NCI-H2081 (cell line): ENCODE results near the gene TNIP3.
A peak's percentile ranks its signal among the peaks of the same experiment; 100 is the strongest.
"Not testable (repeated sequence)": the region's sequence is repeated elsewhere in the genome, so short reads cannot be mapped to it uniquely, and the experiment has no call there.

ENCODE experiments used
- DNase-seq, 2 experiments: peaks; one replicate each; lab custom pipeline; 2025; lab: John Stamatoyannopoulos, UW

TNIP3 gene

DNA sequence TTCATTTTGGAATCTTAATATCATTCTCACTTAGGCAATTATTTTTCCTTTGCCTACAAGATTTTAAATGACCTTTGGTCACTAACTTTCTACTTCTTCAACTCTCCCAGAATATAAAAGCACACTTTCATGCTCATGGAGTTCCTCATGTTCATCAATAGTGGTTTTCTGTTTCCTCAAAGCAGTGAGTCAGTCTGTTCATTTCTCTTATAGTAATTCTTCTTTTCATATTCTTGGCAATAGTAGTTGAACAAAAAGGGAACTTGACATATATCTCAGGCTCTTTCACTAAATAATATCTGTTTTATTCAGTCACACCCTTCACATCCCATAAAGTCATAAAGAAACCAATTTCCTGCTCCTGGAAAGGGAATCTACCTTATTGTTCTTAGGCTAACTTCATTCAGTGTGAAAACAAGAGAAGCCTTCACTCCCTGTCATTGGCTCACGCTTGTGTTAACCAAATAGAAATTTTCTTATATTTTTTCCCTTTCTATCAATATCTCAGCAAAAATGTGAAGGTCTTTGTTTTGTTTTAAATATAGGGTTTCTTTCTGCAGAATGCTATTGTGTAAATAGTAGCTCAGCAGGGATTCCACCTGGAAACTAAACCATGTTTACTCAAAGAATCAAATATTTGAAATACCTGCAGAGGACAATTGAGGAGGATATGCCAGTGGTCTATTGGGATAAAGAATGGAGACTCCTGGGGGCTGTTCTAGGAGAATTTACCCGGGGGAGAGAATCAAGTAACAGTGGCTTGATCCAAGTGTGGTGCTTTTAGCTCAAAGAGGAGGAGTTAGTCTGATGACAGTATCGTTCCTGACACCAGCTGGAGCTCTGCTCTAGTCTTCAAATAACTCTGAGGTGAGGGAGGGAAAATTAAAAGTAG lies 13.4 kb upstream of the TNIP3 start:
- DNase-seq: peak in 1 of 2 experiments; percentile 1

DNA sequence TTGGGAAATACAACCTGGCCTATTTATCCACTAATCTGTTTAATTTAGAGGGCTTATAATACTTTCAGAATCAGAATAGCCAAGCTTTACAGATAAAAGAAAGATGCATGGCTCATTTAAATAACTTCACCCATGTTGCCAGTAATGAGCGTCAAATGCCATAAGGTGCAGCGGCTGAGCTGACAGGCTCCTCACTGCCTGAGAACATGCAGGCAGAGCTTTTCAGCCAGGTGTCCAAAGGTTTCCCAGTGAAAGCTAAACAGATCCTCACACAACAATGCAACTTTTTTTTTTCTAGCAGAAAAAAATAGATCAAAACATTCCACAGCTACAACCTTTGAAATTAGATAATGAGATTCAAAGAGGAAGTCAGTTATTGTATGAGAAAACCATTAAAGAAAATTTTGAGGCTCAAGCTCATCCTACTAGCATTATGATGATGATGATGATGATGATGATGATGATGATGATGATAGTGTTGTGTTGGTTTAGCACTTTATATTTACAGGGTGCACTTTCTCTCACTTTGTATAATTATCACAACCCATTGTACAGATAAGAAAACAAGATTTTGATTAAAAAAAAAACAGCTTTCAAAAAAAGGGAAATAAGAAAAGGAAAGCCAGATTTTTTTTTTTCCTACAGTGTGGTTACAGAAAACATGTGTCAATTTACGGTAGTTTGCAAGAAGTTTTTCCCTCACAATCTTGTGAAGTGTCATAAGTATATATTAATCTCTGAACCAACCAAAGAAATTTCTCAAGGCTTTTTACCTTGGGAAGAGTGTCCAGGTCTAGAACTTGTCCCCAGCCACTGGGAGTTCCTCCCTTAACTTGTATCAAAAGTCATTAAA lies 12.2 kb upstream of the TNIP3 start:
- DNase-seq: no peak

GRCh38 chr4:121171477-121171876 lies 7.4 kb upstream of the TNIP3 start:
- not testable (repeated sequence) for DNase-seq

GRCh38 chr4:121168446-121169281 lies 4.5 kb upstream of the TNIP3 start:
- no peak for DNase-seq

GRCh38 chr4:121166976-121167375 lies 2.9 kb upstream of the TNIP3 start:
- no peak for DNase-seq

DNA sequence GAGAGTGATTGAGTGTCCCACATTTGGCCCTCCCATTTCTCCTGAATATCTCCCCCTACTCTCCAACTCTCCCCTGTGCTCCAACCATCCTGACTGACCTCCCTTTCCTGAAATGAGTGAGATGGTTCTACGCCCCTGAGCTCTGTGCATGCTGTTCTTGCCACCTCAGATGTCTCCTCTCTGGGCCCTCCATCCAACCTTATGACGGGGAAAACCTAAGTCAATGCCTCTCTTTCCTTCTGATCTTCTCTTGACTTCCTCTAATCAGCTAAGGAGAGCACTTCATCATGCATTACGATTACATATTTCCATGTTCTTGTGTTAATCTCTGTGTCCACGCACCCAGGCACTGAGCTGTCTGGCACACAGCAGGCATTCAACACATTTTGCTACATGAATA lies 1.1 kb upstream of the TNIP3 start:
- no peak for DNase-seq

DNA sequence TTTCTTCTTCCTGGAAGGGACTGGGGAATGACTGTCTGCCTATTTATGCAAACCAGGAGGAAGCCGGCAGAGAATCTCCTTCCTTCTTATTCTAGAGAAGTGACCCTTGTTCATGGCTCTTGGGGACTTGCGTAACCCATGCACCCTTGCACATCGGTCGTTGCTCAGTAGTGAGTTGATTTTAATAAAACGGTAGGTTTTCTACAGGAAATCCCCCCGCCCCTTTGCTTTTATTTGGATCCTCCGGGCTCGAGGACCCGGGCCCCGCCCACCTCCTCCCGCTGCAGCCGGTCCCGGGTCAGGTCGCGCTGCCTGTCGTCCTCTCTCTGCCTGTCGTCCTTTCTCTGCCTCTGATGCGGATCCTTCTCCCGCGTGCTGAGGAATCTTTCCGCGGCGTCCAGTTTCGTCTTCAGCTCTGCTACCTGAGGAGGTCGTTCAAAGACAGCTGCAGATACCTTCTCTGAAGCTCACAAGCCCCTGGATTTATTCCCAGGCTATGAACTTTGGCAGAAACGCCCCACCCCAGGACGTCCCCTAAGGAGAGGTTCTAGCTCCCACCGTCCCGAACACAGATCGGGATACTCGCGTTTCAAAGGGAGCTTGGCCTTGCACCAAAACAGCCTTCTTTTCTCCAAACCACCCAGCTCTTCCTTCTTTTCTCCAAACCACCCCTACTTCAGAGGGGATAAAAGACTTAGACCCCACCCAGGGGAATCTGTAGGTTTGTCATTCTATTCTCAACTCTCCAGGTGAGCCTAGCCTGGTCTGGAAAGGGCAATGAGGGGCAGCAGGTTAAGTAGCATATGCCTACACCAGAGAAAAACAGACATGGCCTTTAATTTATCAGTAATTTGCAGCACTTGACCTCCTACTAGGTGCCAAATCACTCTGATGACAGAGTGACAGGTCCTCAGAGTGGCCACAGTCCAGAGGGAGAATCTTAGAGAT lies 7.0 kb downstream of the TNIP3 start:
- no peak for DNase-seq

- DNase-seq: peak in 1 of 2 experiments; percentile 7
Observed at GRCh38 chr4:121155893-121156292, 8.2 kb downstream of the TNIP3 start.

- DNase-seq: no peak
Observed at GRCh38 chr4:121154103-121154515, 10.0 kb downstream of the TNIP3 start.

GRCh38 chr4:121151942-121152341 lies 12.2 kb downstream of the TNIP3 start:
- no peak for DNase-seq

DNA sequence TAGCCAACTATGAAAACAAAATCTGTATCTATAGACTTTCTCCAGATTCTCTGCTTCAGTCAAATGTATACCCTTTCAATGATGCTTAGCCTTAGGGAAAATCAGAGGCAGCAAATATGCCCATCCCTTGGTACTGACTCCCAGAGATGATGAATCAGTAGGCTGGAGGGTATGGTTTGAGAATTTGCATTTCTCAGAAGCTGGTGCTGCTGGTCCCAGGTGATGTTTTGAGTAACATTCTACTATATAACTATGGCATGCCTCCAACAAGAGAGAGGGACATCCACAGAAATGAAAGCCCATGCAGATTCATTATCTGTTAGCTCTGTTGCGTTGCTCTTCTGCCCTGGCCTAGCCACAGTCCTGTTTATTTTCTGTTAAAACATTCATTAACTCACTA lies 13.6 kb downstream of the TNIP3 start:
- no peak for DNase-seq

GRCh38 chr4:121150003-121150402 lies 14.1 kb downstream of the TNIP3 start:
- no peak for DNase-seq

DNA sequence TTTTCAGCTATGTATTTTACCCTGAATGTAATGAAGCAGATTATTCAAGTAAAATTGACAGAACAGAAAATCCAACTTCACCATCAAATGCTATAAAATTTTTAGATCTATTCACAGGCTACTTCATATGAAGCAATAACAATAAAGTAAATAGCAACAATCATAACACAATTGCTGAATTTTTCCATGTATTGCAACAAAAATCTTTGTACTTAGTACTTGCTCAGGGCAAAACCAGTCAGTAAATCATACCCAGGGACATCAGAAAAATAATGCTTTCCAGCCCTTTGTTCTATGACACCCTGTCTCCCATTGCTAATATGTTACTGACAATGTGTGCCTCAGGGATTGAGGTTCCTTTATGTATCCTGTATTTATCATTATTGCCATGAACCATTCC lies 15.5 kb downstream of the TNIP3 start:
- DNase-seq: no peak

DNA sequence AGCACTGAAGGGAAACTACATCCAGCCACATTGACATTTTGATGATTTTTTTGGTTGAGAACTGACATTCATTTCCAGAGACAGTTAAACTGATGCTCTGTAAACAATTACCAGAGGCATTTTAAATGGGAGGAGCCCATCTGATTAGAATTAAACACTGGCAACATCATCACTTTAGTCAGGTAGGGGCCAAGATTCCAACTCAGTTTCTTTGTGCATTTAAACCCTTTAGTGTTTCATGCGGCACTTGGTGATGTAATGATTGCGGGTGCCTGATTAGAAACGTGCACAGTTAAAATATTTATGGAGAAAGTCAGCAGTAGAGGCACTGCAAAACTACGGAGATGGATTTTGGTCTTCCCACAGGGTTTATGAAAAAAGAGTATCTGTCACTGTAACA lies 16.1 kb downstream of the TNIP3 start:
- no peak for DNase-seq

- no peak for DNase-seq
Observed at GRCh38 chr4:121146530-121146929, 17.6 kb downstream of the TNIP3 start.

DNA sequence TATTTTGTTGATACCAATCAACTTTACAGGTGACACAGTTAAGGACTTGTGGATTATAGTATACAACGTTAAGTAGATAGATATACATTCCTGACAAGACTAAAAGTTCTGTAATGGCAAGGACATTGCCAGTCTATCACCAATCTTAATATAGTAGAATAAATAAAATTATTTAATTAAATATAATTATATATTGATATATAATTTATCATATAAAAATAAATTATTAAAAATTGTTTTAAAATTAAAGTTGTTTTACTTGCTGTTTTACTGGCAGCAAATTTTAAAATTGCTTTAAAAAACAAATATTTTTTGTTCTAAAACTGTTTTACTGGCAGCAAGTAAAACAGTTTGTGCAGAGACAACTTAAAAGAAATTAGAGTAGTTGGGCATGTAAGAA lies 18.7 kb downstream of the TNIP3 start:
- no peak for DNase-seq

DNA sequence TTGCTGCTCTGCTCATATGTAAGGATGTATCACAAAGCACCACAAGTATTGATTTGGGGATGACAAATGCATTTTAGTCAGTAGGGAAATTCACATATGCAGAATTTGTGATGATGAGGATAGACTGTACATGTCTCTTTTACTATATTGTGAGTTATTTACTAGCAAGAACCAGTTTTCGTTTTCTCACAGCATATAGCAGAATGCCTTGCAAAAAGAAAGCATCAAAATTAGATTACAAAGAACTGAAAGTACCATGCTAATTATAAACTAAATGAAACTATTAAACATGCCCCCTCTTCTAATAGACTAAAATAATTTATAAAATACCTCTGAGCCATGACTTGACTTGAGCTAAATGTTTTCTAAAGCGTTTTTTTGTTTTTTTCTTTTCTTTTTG lies 20.1 kb downstream of the TNIP3 start:
- DNase-seq: no peak

DNA sequence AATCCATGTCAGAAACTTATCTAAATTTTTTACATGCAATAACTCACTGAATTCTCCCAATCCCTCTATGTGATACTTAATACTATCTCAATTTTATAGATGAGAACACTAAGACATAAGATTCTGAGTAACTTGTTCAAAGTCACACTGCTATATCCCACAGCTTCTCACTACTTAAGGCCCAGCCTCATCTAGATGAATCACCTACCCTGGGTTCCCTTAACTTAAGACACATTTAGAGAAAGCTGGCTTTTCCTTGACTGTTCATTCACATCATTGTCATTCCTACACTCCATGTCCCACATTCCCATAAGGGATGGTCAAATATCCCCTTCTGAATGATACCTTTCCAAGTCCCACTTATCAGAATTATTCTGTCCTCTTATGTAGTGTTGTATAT lies 21.0 kb downstream of the TNIP3 start:
- no peak for DNase-seq

DNA sequence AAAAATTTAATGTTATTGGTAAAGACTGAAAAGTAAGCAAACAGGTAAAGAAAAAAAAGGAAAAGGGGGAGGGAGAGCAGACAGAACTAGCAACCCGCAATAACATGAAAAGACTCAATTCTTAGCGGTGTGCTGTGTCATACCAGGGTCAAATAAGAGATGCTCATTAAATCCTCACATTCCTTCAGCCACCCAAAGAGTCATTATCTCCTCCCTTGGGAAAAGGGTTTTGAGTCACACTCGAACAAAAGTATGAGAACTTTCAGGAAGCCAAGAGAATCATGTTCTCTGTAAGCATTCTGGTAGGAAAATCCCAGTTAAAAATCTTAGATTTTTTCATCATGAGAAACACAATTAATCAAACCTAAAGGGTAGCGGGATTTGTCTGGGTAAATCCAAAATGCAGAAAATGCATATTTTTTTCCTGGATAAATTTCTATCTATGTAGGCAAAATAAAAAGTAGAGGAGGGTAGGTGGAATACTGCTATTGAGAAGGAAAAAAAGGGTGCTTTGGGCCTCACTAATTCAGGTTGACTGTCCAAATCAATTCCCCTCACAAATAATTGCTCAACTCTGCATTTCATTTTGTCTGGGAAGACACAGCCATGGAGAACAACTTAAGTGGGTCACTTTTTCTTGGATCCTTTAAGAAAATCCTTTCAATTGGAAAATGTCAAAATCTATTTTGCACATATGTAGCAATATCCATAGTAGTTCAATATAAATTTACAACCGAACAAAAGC lies 23.2 kb downstream of the TNIP3 start:
- no peak for DNase-seq

DNA sequence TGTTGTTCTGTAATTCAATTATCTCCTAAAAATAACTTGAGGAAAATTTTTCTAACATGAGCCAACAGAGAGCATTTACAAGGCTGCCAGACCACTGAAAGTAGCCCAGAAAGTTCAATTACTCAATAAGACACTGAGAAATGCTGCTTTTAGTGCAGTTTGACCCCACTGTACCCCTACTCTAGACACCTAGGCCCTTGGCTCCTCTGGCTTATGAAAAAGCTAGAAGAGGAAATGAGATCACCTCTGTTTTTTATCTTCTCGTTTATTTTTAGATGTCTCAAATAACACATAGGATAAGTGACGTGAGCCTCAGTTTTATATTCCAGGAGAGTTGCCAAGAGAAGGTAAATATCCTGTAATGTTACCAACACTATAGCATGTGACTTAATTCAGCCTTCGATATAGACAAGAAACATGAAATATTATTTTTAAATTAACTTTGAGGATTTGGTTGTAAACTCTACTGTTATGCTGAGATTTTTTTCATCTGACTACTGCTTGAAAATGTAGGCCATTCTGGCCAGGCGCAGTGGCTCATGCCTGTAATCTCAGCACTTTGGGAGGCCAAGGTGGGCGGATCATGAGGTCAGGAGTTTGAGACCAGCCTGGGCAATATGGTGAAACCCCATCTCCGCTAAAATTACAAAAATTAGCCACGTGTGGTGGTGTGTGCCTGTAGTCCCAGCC lies 24.4 kb downstream of the TNIP3 start:
- peak in 1 of 2 experiments; percentile 23 for DNase-seq
